Endothelial cell (in vitro differentiated cells): ENCODE measurements around the gene CIDEC. TPM values are rescaled to one million over a fixed set of nuclear protein-coding genes. Genes with fewer than 3 reads are reported as not detected.

Source experiments
- DNase-seq: peaks from one replicate; pipeline ENCODE4 v3.0.0; 2021; ENCODE audit warnings: low spot score
- H3K27ac Mint-ChIP-seq: one replicate; pipeline ENCODE4 v1.8.0; 2021; ENCODE audit warnings: mixed read lengths, inconsistent platforms; ENCODE audit not compliant: unreplicated experiment
- H3K27me3 Mint-ChIP-seq: one replicate; pipeline ENCODE4 v1.8.0; 2021; ENCODE audit warnings: mild to moderate bottlenecking, moderate library complexity, mixed read lengths, inconsistent platforms; ENCODE audit not compliant: unreplicated experiment
- H3K36me3 Mint-ChIP-seq: one replicate; pipeline ENCODE4 v1.8.0; 2021; ENCODE audit warnings: mild to moderate bottlenecking, low read depth, mixed read lengths, inconsistent platforms; ENCODE audit not compliant: unreplicated experiment
- H3K4me1 Mint-ChIP-seq: one replicate; pipeline ENCODE4 v1.8.0; 2021; ENCODE audit warnings: mild to moderate bottlenecking, mixed read lengths, inconsistent platforms; ENCODE audit not compliant: unreplicated experiment
- H3K4me3 Mint-ChIP-seq: one replicate; pipeline ENCODE4 v1.8.0; 2021; ENCODE audit warnings: mild to moderate bottlenecking, mixed read lengths, inconsistent platforms; ENCODE audit not compliant: unreplicated experiment
- H3K9me3 Mint-ChIP-seq: one replicate; pipeline ENCODE4 v1.8.0; 2021; ENCODE audit warnings: mixed read lengths, inconsistent platforms; ENCODE audit not compliant: unreplicated experiment
- CTCF ChIP-seq: fragments of 200-600 bp; sonication (generic); IDR thresholded peaks from one replicate; pipeline ENCODE4 v1.5.0; 2021; ENCODE audit warnings: antibody characterized with exemption; ENCODE audit not compliant: unreplicated experiment
- total RNA-seq: library from RNA; stranded (reverse); fragmentation: NEBNext Ultra II Directional; extraction: Animal tissue kit (Norgen Biotek cat#: 25700); gene quantifications from one replicate; pipeline ENCODE4 v1.2.1, GENCODE V29; 2021; ENCODE audit not compliant: unreplicated experiment

CIDEC gene
- total RNA-seq, 1 donor from 2014 or later = not detected

GRCh38 chr3:9846931-9847488 lies 33.0 kb downstream of the CIDEC start:
- no peak for DNase-seq
- Mint-ChIP-seq H3K27me3 (no peaks in the 10 kb centered on the region), H3K4me3 (no peak overlapping the region), H3K9me3 (no peaks in the 10 kb centered on the region), H3K27ac (no peak overlapping the region), H3K4me1 (peaks cover 6% of the 10 kb centered on the region), H3K36me3 (peaks cover 4% of the 10 kb centered on the region)
- no peak for TF ChIP-seq CTCF

DNA sequence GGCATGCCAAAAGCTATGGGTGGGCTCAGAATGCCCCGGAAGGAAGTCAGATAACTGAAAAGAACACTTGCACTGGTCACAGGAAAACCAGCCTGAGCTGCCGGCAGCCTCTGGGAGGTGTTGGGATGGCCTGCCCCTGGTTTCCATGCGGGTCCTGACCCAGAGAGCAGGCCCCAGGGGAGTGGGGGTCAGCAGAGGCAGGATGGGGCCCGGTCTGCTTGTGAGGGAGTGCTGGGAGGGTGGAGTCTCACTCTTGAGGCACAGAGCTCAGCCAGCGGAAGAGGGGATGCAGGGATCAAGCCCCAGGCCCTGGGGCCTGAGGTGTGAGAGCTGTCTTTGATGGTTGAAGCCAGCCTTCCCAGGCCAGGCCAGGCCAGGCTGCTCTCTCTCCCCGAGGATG lies 33.8 kb downstream of the CIDEC start:
- H3K4me3 Mint-ChIP-seq = no peak overlapping the region
- no peak for DNase-seq
- no peak for TF ChIP-seq CTCF
- H3K27ac Mint-ChIP-seq = no peak overlapping the region
- H3K27me3 Mint-ChIP-seq = no peaks in the 10 kb centered on the region
- no peaks in the 10 kb centered on the region for H3K9me3 Mint-ChIP-seq
- peaks cover 5% of the 10 kb centered on the region for H3K36me3 Mint-ChIP-seq
- H3K4me1 Mint-ChIP-seq = peaks cover 9% of the 10 kb centered on the region

- H3K36me3 Mint-ChIP-seq = peaks cover 12% of the 10 kb centered on the region
- H3K4me3 Mint-ChIP-seq = peak within 1 kb of the TSS; percentile 95
- peak within 1 kb of the TSS; percentile 52 for H3K27ac Mint-ChIP-seq
- peak; percentile 99 for DNase-seq
- H3K27me3 Mint-ChIP-seq = no peaks in the 10 kb centered on the region
- H3K9me3 Mint-ChIP-seq = no peaks in the 10 kb centered on the region
- H3K4me1 Mint-ChIP-seq = peaks cover 9% of the 10 kb centered on the region
- no peak for TF ChIP-seq CTCF
These were observed 36.2 kb downstream of the CIDEC start, which contains the start of gene RPUSD3 for GRCh38 chr3:9843715-9844438. Gene RPUSD3, minus strand, starts transcription at chr3:9844008. Its CDS starts 18 bp downstream, at chr3:9843990.

DNA sequence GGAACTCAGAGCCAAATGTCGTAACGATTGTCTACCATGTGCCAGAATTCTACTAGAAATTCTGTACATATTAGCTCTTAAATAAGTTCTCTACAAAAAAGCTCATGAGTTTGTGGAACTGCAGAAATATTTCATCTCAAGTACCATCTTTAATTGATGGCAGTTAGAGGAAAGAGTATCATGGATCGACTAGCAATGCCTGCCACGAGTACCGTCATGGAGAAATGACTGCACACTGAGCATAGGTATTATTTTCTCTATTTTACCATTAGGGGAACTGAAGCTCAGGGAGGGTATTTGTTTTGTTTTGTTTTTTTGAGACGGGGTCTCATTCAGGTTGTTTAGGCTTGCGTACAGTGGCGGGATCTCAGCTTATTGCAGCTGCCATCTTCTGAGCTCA lies 39.0 kb downstream of the CIDEC start:
- DNase-seq = no peak
- peaks cover 12% of the 10 kb centered on the region for H3K36me3 Mint-ChIP-seq
- peaks cover 3% of the 10 kb centered on the region for H3K27me3 Mint-ChIP-seq
- H3K4me3 Mint-ChIP-seq = peak overlapping the region; percentile 2
- no peaks in the 10 kb centered on the region for H3K9me3 Mint-ChIP-seq
- no peak for TF ChIP-seq CTCF
- H3K4me1 Mint-ChIP-seq = peaks cover 16% of the 10 kb centered on the region
- no peak overlapping the region for H3K27ac Mint-ChIP-seq

- no peak overlapping the region for H3K27ac Mint-ChIP-seq
- H3K36me3 Mint-ChIP-seq = peaks cover 15% of the 10 kb centered on the region
- DNase-seq = no peak
- TF ChIP-seq CTCF = no peak
- no peaks in the 10 kb centered on the region for H3K9me3 Mint-ChIP-seq
- H3K4me3 Mint-ChIP-seq = no peak overlapping the region
- peaks cover 16% of the 10 kb centered on the region for H3K4me1 Mint-ChIP-seq
- H3K27me3 Mint-ChIP-seq = peaks cover 3% of the 10 kb centered on the region
These were observed 41.2 kb downstream of the CIDEC start for GRCh38 chr3:9838856-9839255.
